Measurements from ENCODE around the gene FANCC.

DNA sequence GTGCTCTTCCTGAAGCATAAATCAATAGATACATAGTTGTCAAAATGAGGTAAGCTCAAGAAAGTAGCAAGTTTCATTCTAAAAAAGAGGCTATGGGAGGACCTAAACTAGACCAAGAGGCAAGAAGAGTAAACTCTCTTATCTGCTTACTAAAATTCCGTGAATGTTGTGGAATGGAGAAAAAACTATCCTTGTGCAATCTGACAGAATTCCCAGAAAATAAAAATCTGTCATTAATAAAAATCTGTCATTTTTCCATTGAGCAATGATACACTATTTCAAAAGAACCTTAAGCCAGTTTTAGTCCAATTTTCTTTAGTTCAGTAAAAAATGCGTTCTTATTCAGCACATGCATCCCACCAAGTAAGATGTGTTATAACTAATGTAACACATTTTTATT lies 15.9 kb upstream of the FANCC start:
- TF ChIP-seq, protein P1, sequence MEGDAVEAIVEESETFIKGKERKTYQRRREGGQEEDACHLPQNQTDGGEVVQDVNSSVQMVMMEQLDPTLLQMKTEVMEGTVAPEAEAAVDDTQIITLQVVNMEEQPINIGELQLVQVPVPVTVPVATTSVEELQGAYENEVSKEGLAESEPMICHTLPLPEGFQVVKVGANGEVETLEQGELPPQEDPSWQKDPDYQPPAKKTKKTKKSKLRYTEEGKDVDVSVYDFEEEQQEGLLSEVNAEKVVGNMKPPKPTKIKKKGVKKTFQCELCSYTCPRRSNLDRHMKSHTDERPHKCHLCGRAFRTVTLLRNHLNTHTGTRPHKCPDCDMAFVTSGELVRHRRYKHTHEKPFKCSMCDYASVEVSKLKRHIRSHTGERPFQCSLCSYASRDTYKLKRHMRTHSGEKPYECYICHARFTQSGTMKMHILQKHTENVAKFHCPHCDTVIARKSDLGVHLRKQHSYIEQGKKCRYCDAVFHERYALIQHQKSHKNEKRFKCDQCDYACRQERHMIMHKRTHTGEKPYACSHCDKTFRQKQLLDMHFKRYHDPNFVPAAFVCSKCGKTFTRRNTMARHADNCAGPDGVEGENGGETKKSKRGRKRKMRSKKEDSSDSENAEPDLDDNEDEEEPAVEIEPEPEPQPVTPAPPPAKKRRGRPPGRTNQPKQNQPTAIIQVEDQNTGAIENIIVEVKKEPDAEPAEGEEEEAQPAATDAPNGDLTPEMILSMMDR (IDR thresholded peaks at IDR 0.05; ENCODE audit: insufficient read depth, low read depth, low read length) = no peak
- TF ChIP-seq EZH2 (IDR thresholded peaks at IDR 0.05; ENCODE audit: insufficient read depth, low read length) = no peak
